Choroid plexus epithelial cell (primary cell): Measurements from ENCODE around the gene RUSF1.
"Not testable (repeated sequence)": the region's sequence is repeated elsewhere in the genome, so short reads cannot be mapped to it uniquely, and the experiment has no call there.

Source experiments
- DNase-seq: peaks from one replicate; pipeline ENCODE4 v3.0.0-alpha.2; 2010; ENCODE audit warnings: low read depth
- H3K4me3 ChIP-seq: 2 replicates; pipeline ENCODE4 v1.5.1; 2011; ENCODE audit warnings: low read depth, mild to moderate bottlenecking, control low read depth, low read length, moderate library complexity
- TF ChIP-seq, protein P1 (sequence below): conservative IDR thresholded peaks from 2 replicates; pipeline ENCODE4 v1.5.1; 2011; ENCODE audit warnings: low read depth, mild to moderate bottlenecking, control low read depth, inconsistent platforms, low read length, moderate library complexity

Gene RUSF1

DNA sequence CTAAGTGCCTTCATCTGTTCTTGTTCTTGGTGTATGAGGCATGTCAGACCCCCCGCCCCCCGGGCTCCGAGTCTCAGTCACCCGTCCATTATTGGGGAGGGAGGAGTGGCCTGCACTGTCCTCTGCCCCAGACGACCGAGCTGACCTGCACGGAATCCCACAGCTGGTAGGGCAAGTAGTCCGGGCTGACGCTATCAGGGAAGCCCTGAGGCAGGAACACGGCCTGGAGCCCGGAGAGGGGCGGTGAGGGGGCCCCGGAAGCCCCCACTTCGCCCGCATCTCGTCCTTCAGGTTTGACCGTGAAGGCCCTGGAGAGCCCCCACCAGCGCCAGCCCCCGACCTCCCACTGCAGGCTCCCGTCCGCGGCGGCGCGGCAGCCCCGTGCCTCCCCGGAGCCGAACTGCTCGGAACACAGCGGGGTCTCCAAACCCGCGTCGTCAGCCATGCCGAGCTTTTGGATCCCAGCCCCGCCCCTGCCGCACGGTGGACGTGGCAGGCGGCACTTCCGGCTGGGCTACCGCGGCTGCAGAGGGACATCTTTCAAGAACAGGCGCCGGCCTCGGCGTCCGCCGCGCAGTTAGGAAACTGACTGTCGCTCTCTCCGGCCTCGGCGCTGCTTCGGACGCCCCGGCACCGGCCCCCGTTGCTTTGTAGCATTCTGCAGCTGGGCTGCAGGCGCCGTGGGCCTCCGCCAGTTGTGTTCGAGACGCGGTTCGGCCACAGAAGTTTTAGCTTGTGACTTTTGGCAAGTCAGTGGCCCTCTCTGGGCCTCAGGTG, at the start of gene RUSF1:
RUSF1 (minus strand) TSS at position 463 of the 777 bp plus-strand sequence; CDS start at position 445, 18 bp downstream.
- peak; percentile 93 for DNase-seq
- TF ChIP-seq, protein P1, sequence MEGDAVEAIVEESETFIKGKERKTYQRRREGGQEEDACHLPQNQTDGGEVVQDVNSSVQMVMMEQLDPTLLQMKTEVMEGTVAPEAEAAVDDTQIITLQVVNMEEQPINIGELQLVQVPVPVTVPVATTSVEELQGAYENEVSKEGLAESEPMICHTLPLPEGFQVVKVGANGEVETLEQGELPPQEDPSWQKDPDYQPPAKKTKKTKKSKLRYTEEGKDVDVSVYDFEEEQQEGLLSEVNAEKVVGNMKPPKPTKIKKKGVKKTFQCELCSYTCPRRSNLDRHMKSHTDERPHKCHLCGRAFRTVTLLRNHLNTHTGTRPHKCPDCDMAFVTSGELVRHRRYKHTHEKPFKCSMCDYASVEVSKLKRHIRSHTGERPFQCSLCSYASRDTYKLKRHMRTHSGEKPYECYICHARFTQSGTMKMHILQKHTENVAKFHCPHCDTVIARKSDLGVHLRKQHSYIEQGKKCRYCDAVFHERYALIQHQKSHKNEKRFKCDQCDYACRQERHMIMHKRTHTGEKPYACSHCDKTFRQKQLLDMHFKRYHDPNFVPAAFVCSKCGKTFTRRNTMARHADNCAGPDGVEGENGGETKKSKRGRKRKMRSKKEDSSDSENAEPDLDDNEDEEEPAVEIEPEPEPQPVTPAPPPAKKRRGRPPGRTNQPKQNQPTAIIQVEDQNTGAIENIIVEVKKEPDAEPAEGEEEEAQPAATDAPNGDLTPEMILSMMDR = peak; percentile 0

DNA sequence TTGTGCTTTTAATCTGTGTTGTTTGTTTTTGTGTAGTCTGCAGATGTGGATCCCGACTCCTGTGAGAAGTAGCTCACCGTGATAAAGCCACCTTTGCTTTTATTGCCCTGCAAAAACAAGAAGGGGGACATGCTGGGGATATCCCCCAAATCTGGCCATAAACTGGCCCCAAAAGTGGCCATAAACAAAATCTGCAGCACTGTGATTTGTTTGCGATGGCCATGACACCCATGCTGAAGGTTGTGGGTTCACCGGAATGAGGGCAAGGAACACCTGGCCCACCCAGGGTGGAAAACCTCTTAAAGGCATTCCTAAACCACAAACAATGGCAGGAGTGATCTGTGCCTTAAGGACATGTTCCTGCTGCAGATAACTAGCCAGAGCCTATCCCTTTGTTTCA, 34.6 kb upstream of the RUSF1 start:
- H3K4me3 ChIP-seq = no peak overlapping the region
- DNase-seq = no peak
- TF ChIP-seq, protein P1 = no peak

More for the DNA sequence above, at the start of gene RUSF1:
- H3K4me3 ChIP-seq = peak within 1 kb of the TSS; percentile 97

DNA sequence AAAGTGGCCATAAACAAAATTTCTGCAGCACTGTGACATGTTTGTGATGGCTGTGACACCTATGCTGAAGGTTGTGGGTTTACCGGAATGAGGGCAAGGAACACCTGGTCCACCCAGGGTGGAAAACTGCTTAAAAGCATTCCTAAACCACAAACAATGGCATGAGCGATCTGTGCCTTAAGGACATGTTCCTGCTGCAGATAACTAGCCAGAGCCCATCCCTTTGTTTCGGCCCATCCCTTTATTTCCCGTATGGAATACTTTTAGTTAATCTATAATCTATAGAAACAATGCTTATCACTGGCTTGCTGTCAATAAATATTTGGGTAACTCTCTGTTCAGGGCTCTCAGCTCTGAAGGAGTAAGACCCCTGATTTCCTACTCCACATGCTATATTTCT, 31.6 kb upstream of the RUSF1 start:
- H3K4me3 ChIP-seq = not testable (repeated sequence)

DNA sequence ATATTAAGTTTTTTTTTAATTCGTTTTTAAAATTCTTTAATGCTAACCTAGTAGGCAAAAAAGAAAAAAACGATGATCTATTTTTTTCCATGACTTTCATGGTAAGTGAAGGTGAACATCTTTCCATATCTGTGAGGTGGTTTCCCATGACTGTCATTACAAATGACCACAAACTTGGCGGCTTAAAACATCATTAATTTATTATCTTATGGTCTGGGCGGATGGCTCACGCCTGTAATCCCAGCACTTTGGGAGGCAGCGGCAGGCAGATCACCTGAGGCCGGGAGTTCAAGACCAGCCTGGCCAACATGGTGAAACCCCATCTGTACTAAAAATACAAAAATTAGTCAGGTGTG, 30.0 kb upstream of the RUSF1 start:
- DNase-seq = not testable (repeated sequence)

More for the DNA sequence above, 31.6 kb upstream of the RUSF1 start:
- not testable (repeated sequence) for DNase-seq

DNA sequence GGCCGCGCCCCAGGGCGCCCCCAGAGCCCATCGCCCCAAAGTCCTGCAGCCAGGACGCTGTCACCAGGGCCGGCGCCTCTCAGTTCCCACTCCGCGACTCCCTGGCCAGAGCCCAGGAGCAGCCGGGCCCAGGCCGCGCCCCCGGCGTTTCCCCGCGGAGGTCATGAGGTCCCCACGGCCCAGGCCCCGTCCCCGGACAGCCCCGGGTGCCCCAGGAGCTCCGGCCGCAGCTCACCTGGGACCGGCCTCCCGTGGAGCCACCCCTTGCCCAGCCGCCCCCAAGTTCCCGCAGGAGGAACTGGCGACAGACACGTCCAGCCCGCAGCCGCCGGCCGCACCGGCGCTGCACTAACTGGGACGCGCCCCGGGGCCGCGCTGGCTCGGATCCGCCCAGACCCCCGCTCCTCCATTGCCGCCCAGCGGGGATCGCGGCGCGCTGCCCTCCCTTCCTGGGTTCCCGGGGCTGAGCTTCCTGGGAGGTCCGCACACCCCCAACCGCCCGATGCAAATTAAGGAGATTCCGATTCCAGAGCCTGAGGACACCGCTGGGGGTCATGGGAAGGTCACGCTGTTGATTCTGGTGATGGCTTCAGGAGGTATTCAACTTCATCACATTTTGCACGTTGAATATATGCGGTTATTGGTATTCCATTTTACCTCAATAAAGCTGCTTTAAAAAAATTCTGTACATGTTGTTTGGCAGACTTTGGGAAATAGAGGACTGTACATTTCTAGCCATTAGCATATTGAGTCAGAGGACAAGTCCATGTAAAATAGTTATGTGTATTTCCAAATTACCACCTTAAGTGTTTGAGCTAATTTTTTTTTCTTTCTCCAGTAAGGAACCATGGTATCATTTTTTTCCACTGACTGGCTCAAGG, 29.4 kb upstream of the RUSF1 start:
- DNase-seq = peak; percentile 10
- TF ChIP-seq, protein P1 = no peak
- H3K4me3 ChIP-seq = peak overlapping the region; percentile 45

More for the DNA sequence above, 30.0 kb upstream of the RUSF1 start:
- not testable (repeated sequence) for H3K4me3 ChIP-seq

GRCh38 chr16:31536804-31537361, 28.7 kb upstream of the RUSF1 start:
- no peak overlapping the region for H3K4me3 ChIP-seq
- TF ChIP-seq, protein P1 = no peak
- DNase-seq = no peak

- H3K4me3 ChIP-seq = no peak overlapping the region
- TF ChIP-seq, protein P1 = no peak
- DNase-seq = no peak
Measured at GRCh38 chr16:31535737-31536136, 27.5 kb upstream of the RUSF1 start.
